BJ (cell line): ENCODE measurements around the gene CNTFR. TPM values are rescaled to one million over a fixed set of nuclear protein-coding genes. Genes with fewer than 3 reads are reported as not detected.

Experiments
- CTCF ChIA-PET: fragments of 350-600 bp; formaldehyde crosslinking; extraction: SDS; loops from one replicate; lab custom pipeline; 2021; ENCODE audit warnings: antibody characterized with exemption, inconsistent platforms; lab: Yijun Ruan, JAX
- POLR2A ChIA-PET: fragments of 300-600 bp; sonication (Branson Sonifier 250); formaldehyde crosslinking; extraction: SDS; loops from one replicate; lab custom pipeline; 2021; ENCODE audit warnings: antibody characterized with exemption; lab: Charles Lee
- DNase-seq: peaks from one replicate; pipeline ENCODE4 v3.0.0-alpha.2; 2011; ENCODE audit warnings: low read depth
- H3K27me3 ChIP-seq: 2 replicates; pipeline ENCODE4 v1.6.0; 2011; ENCODE audit warnings: low read length; ENCODE audit not compliant: control insufficient read depth, insufficient read depth
- H3K36me3 ChIP-seq: 2 replicates; pipeline ENCODE4 v1.5.1; 2011; ENCODE audit warnings: low read length; ENCODE audit not compliant: control insufficient read depth, insufficient read depth
- H3K4me3 ChIP-seq: 2 replicates; pipeline ENCODE4 v1.5.1; 2011; ENCODE audit warnings: low read depth, mild to moderate bottlenecking, control low read depth, low read length
- CTCF ChIP-seq: IDR thresholded peaks from 2 replicates; pipeline ENCODE4 v1.5.1; 2011; ENCODE audit warnings: low read depth, mild to moderate bottlenecking, control low read depth, inconsistent platforms, low read length, moderate library complexity; ENCODE audit not compliant: insufficient read depth
- polyA plus RNA-seq: library from polyadenylated mRNA; depleted of rRNA; stranded (reverse); fragments of >200 nt; gene quantifications from 2 replicates; pipeline ENCODE4 v1.2.3, GENCODE V29; 2011

Gene CNTFR
- polyA plus RNA-seq, 1 experiment, result 0.09 TPM

- TF ChIP-seq CTCF, result no peak
- H3K27me3 ChIP-seq, result peaks cover 55% of the 10 kb centered on the region
- no peak for DNase-seq
- ChIA-PET POLR2A (no interaction called here), CTCF (interaction anchor here (0.6 to 2.2 kb wide), 5 partner anchors 15 to 210 kb away, joined by 3 to 14 read pairs (median 3); no protein-coding TSS in a partner anchor)
- no peaks in the 10 kb centered on the region for H3K36me3 ChIP-seq
- no peak overlapping the region for H3K4me3 ChIP-seq
These were observed 571 bp downstream of the CNTFR start for GRCh38 chr9:34588671-34589635.

- no peaks in the 10 kb centered on the region for H3K36me3 ChIP-seq
- CTCF ChIA-PET, result interaction anchor here (0.7 to 2.2 kb wide), 3 partner anchors 16 to 184 kb away, joined by 3 to 14 read pairs (median 6); no protein-coding TSS in a partner anchor
- peaks cover 50% of the 10 kb centered on the region for H3K27me3 ChIP-seq
- no peak for DNase-seq
- no peak overlapping the region for H3K4me3 ChIP-seq
- no peak for TF ChIP-seq CTCF
- POLR2A ChIA-PET, result no interaction called here
These were observed 2.3 kb downstream of the CNTFR start for GRCh38 chr9:34587271-34587670.

- no peak for TF ChIP-seq CTCF
- ChIA-PET POLR2A (no interaction called here), CTCF (interaction anchor here (0.9 to 2.2 kb wide), 3 partner anchors 17 to 38 kb away, joined by 4 to 14 read pairs (median 4); no protein-coding TSS in a partner anchor)
- no peaks in the 10 kb centered on the region for H3K36me3 ChIP-seq
- no peak for DNase-seq
- no peak overlapping the region for H3K4me3 ChIP-seq
- peaks cover 44% of the 10 kb centered on the region for H3K27me3 ChIP-seq
These were observed 3.4 kb downstream of the CNTFR start for GRCh38 chr9:34585946-34586669.

GRCh38 chr9:34584970-34585369 lies 4.6 kb downstream of the CNTFR start:
- POLR2A ChIA-PET, result no interaction called here

More at GRCh38 chr9:34584970-34585369, 4.6 kb downstream of the CNTFR start:
- DNase-seq, result no peak
- peaks cover 35% of the 10 kb centered on the region for H3K27me3 ChIP-seq
- TF ChIP-seq CTCF, result no peak
- no peaks in the 10 kb centered on the region for H3K36me3 ChIP-seq
- H3K4me3 ChIP-seq, result no peak overlapping the region
- CTCF ChIA-PET, result interaction anchor here (0.6 to 1.8 kb wide), 3 partner anchors 19 to 37 kb away, joined by 3 to 4 read pairs (median 4); no protein-coding TSS in a partner anchor
